Testis (tissue), 2 donors: ENCODE data around the gene ABCC3.

Experiments used
- POLR2A ChIP-seq: fragments of 450-650 bp; IDR thresholded peaks from one replicate; pipeline ENCODE4 v1.6.1; 2017; ENCODE audit warnings: antibody characterized with exemption, mild to moderate bottlenecking, moderate library complexity
- TF ChIP-seq, protein P1 (sequence below), 3 experiments: fragments of 450-650 bp in 2 of 3; fragments of 200-600 bp in 1 of 3; sonication (generic) in 1 of 3; IDR thresholded peaks; one replicate each; pipeline ENCODE4 v1.5.1; 2016 to 2019; ENCODE audit warnings: antibody characterized with exemption in 3 of 3, mild to moderate bottlenecking in 2 of 3, moderate library complexity in 1 of 3

DNA sequence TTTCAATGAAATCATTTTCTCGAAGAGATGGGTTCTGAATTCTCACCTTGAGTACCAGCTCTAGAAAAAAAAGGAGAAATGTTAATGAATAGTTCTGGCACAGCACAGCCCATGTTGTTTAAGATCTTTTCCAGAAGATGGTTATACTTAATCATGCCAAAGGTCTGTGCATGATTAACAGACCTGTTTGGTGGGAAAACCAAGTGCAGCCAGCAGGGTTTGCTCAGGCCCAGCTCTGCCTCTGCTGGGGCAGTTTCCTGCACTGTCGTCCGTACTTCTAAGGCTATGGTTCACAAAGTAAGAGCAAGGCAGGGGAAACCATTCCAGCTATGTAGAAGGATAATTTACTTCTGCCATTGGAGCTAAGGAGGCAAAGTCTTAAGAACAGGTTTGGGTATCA, 62.4 kb downstream of the ABCC3 start:
- no peak for TF ChIP-seq POLR2A
- TF ChIP-seq, protein P1, sequence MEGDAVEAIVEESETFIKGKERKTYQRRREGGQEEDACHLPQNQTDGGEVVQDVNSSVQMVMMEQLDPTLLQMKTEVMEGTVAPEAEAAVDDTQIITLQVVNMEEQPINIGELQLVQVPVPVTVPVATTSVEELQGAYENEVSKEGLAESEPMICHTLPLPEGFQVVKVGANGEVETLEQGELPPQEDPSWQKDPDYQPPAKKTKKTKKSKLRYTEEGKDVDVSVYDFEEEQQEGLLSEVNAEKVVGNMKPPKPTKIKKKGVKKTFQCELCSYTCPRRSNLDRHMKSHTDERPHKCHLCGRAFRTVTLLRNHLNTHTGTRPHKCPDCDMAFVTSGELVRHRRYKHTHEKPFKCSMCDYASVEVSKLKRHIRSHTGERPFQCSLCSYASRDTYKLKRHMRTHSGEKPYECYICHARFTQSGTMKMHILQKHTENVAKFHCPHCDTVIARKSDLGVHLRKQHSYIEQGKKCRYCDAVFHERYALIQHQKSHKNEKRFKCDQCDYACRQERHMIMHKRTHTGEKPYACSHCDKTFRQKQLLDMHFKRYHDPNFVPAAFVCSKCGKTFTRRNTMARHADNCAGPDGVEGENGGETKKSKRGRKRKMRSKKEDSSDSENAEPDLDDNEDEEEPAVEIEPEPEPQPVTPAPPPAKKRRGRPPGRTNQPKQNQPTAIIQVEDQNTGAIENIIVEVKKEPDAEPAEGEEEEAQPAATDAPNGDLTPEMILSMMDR (IDR thresholded peaks at IDR 0.05) = no peak
